ENCODE measurements around the gene WDR45. TPM values are rescaled to one million over a fixed set of nuclear protein-coding genes. Genes with fewer than 3 reads are reported as not detected.

The WDR45 gene
- total RNA-seq, 3 donors from 2014 or later = 44.3 to 90.1 (median 52.6) TPM

GRCh38 chrX:49064303-49064702 lies 15.4 kb downstream of the WDR45 start:
- no peak for DNase-seq
- intact Hi-C loops (cut with DNase I, micrococcal nuclease) = no loop called here
- no peak for ATAC-seq
- H3K4me3 ChIP-seq = no peak overlapping the region
- H3K9me3 ChIP-seq = no peaks in the 10 kb centered on the region
- no peaks in the 10 kb centered on the region for H3K4me1 ChIP-seq (ENCODE audit: low read depth)
- H3K36me3 ChIP-seq (ENCODE audit: low read depth) = no peaks in the 10 kb centered on the region
- no peak for TF ChIP-seq CTCF (IDR thresholded peaks at IDR 0.05)

GRCh38 chrX:49063715-49064114 lies 16.0 kb downstream of the WDR45 start:
- Histone ChIP-seq H3K4me3 (no peak overlapping the region), H3K4me1 (ENCODE audit: low read depth) (no peaks in the 10 kb centered on the region), H3K9me3 (no peaks in the 10 kb centered on the region), H3K36me3 (ENCODE audit: low read depth) (no peaks in the 10 kb centered on the region)
- DNase-seq (no peak), ATAC-seq (no peak)
- intact Hi-C loops (cut with DNase I, micrococcal nuclease) = no loop called here
- TF ChIP-seq CTCF (IDR thresholded peaks at IDR 0.05) = no peak

- DNase-seq (no peak), ATAC-seq (no peak)
- no peak overlapping the region for H3K4me3 ChIP-seq
- H3K36me3 ChIP-seq (ENCODE audit: low read depth) = no peaks in the 10 kb centered on the region
- TF ChIP-seq CTCF (IDR thresholded peaks at IDR 0.05) = no peak
- no peaks in the 10 kb centered on the region for H3K4me1 ChIP-seq (ENCODE audit: low read depth)
- intact Hi-C loops (cut with DNase I, micrococcal nuclease) = no loop called here
- no peaks in the 10 kb centered on the region for H3K9me3 ChIP-seq
Observed at GRCh38 chrX:49061916-49062315, 17.8 kb downstream of the WDR45 start.

- DNase-seq (no peak), ATAC-seq (no peak)
- no peak overlapping the region for H3K4me3 ChIP-seq
- no peaks in the 10 kb centered on the region for H3K36me3 ChIP-seq (ENCODE audit: low read depth)
- intact Hi-C loops (cut with DNase I, micrococcal nuclease) = no loop called here
- H3K9me3 ChIP-seq = no peaks in the 10 kb centered on the region
- no peak for TF ChIP-seq CTCF (IDR thresholded peaks at IDR 0.05)
- no peaks in the 10 kb centered on the region for H3K4me1 ChIP-seq (ENCODE audit: low read depth)
Observed at GRCh38 chrX:49061490-49061889, 18.2 kb downstream of the WDR45 start.

GRCh38 chrX:49060914-49061313 lies 18.8 kb downstream of the WDR45 start:
- ATAC-seq (no peak), DNase-seq (no peak)

More at GRCh38 chrX:49060914-49061313, 18.8 kb downstream of the WDR45 start:
- Histone ChIP-seq H3K4me1 (ENCODE audit: low read depth) (no peaks in the 10 kb centered on the region), H3K36me3 (ENCODE audit: low read depth) (no peaks in the 10 kb centered on the region), H3K4me3 (no peak overlapping the region), H3K9me3 (no peaks in the 10 kb centered on the region)
- no peak for TF ChIP-seq CTCF (IDR thresholded peaks at IDR 0.05)
- intact Hi-C loops (cut with DNase I, micrococcal nuclease) = no loop called here
